Panc1 (cell line): ENCODE data around the gene BRD3. TPM values are rescaled to one million over a fixed set of nuclear protein-coding genes. Genes with fewer than 3 reads are reported as not detected.

Experiments
- ATAC-seq: fragments of 200-7000 bp; cut with Tn5 transposase; 2 replicates; pipeline ENCODE4 v1.9.1; 2020; ENCODE audit warnings: mild to moderate bottlenecking, moderate library complexity
- BruUV-seq: library from RNA; stranded (reverse); fragments of 400-500 nt; replicated peaks from 2 replicates; lab custom pipeline; 2021; lab: Mats Ljungman, UMichigan
- CTCF ChIA-PET: fragments of 300-600 bp; sonication (Branson Sonifier 250); formaldehyde crosslinking; loops from one replicate; lab custom pipeline; 2022; ENCODE audit warnings: antibody characterized with exemption; lab: Charles Lee
- POLR2A ChIA-PET: fragments of 300-600 bp; sonication (Branson Sonifier 250); formaldehyde crosslinking; loops from one replicate; lab custom pipeline; 2022; ENCODE audit warnings: antibody characterized with exemption; lab: Charles Lee
- DNase-seq: peaks from one replicate; pipeline ENCODE4 v3.0.0-alpha.2; 2010; ENCODE audit warnings: low read depth, low spot score
- H3K27ac ChIP-seq: 2 replicates; pipeline ENCODE4 v1.5.1; 2011; ENCODE audit warnings: mild to moderate bottlenecking, low read length, inconsistent platforms
- H3K27me3 ChIP-seq: fragments of 200-500 bp; sonication (Bioruptor generic); 2 replicates; pipeline ENCODE4 v1.6.0; 2014; ENCODE audit warnings: low read length, inconsistent platforms; ENCODE audit not compliant: control insufficient read depth, insufficient read depth
- H3K36me3 ChIP-seq: fragments of 200-500 bp; sonication (Bioruptor generic); 2 replicates; pipeline ENCODE4 v1.5.1; 2014; ENCODE audit warnings: inconsistent platforms, mild to moderate bottlenecking, low read length, moderate library complexity; ENCODE audit not compliant: control insufficient read depth, insufficient read depth
- H3K4me1 ChIP-seq: 2 replicates; pipeline ENCODE4 v1.5.1; 2011; ENCODE audit warnings: inconsistent platforms, mild to moderate bottlenecking, low read length, moderate library complexity; ENCODE audit not compliant: control insufficient read depth, insufficient read depth
- H3K4me3 ChIP-seq, 2 experiments: 2 replicates each; pipeline ENCODE4 v1.5.1; 2011 to 2012; ENCODE audit warnings: low read depth in 2 of 2, low read length in 2 of 2, mild to moderate bottlenecking in 2 of 2, inconsistent platforms in 1 of 2, moderate library complexity in 1 of 2
- H3K9me3 ChIP-seq: fragments of 200-500 bp; sonication (Bioruptor generic); 2 replicates; pipeline ENCODE4 v1.5.1; 2014; ENCODE audit warnings: low read depth, mild to moderate bottlenecking, inconsistent platforms, low read length, moderate library complexity; ENCODE audit not compliant: control insufficient read depth, insufficient read depth
- CTCF ChIP-seq: fragments of 450-650 bp; IDR thresholded peaks from 2 replicates; pipeline ENCODE4 v1.5.1; 2017; ENCODE audit warnings: mild to moderate bottlenecking
- POLR2AphosphoS5 ChIP-seq: IDR thresholded peaks from 2 replicates; pipeline ENCODE4 v1.6.1; 2012; ENCODE audit warnings: mild to moderate bottlenecking, low read depth, low read length, moderate library complexity
- REST ChIP-seq, 2 experiments: IDR thresholded peaks; 2 replicates each; pipeline ENCODE4 v1.6.1; 2011 to 2012; ENCODE audit warnings: low read depth in 2 of 2, control low read depth in 1 of 2, low read length in 1 of 2, mild to moderate bottlenecking in 1 of 2, moderate library complexity in 1 of 2; ENCODE audit not compliant: insufficient read depth in 1 of 2
- SIN3A ChIP-seq: IDR thresholded peaks from 2 replicates; pipeline ENCODE4 v1.6.1; 2012; ENCODE audit warnings: low read depth, mild to moderate bottlenecking, low read length, moderate library complexity, borderline replicate concordance; ENCODE audit not compliant: insufficient read depth
- TCF7L2 ChIP-seq: IDR thresholded peaks from 2 replicates; pipeline ENCODE4 v1.6.1; 2011; ENCODE audit warnings: mild to moderate bottlenecking, low read depth, low read length, inconsistent platforms
- in situ Hi-C: cut with HindIII; loops from 2 replicates; pipeline ENCODE4 v1.10.0; 2016; ENCODE audit warnings: low sequenced_read_pairs, low pct_unique_long_range_greater_than_20kb
- intact Hi-C: fragments of 100-400 bp; cut with micrococcal nuclease; formaldehyde crosslinking; loops from one replicate; pipeline ENCODE4 v1.10.0; 2022; ENCODE audit not compliant: unreplicated experiment
- total RNA-seq: library from RNA; stranded (reverse); gene quantifications from one replicate; pipeline ENCODE4 v1.2.1, GENCODE V29; 2021; ENCODE audit not compliant: unreplicated experiment

BRD3 gene
- total RNA-seq, 1 experiment from 2014 or later, result 27.6 TPM

- Histone ChIP-seq H3K4me1 (no peaks in the 10 kb centered on the region), H3K27ac (no peak overlapping the region), H3K9me3 (no peaks in the 10 kb centered on the region), H3K4me3 (no peak overlapping the region), H3K27me3 (no peaks in the 10 kb centered on the region), H3K36me3 (no peaks in the 10 kb centered on the region)
- no TSS peak for BruUV-seq
- POLR2A ChIA-PET, result interaction anchor here (0.7 kb wide), 1 partner anchor 85 kb away, joined by 4 read pairs; no protein-coding TSS in a partner anchor
- CTCF ChIA-PET, result no interaction called here
- intact Hi-C loops (no loop called here), in situ Hi-C loops (no loop called here)
- no peak for ATAC-seq
- TF ChIP-seq POLR2AphosphoS5, result no peak
- no peak for TF ChIP-seq SIN3A
- no peak for TF ChIP-seq REST (IDR thresholded peaks at IDR 0.05; ENCODE audit: insufficient read depth in 1 of 2, low read depth in 2 of 2, low read length in 1 of 2)
- TF ChIP-seq TCF7L2, result no peak
- TF ChIP-seq CTCF, result no peak
- no peak for DNase-seq
Measured at GRCh38 chr9:134034215-134035040, 33.4 kb downstream of the BRD3 start.

- no peaks in the 10 kb centered on the region for H3K4me1 ChIP-seq
- BruUV-seq, result no TSS peak
- H3K9me3 ChIP-seq, result no peaks in the 10 kb centered on the region
- no peaks in the 10 kb centered on the region for H3K36me3 ChIP-seq
- no peaks in the 10 kb centered on the region for H3K27me3 ChIP-seq
- CTCF ChIA-PET, result no interaction called here
- POLR2A ChIA-PET, result interaction anchor here (0.7 kb wide), 1 partner anchor 86 kb away, joined by 4 read pairs; no protein-coding TSS in a partner anchor
- H3K27ac ChIP-seq, result no peak overlapping the region
- no peak overlapping the region for H3K4me3 ChIP-seq
- intact Hi-C loops (no loop called here), in situ Hi-C loops (no loop called here)
- ATAC-seq, result no peak
- DNase-seq, result no peak
- TF ChIP-seq TCF7L2, result no peak
- TF ChIP-seq POLR2AphosphoS5, result no peak
- no peak for TF ChIP-seq CTCF
- no peak for TF ChIP-seq REST (IDR thresholded peaks at IDR 0.05; ENCODE audit: insufficient read depth in 1 of 2, low read depth in 2 of 2, low read length in 1 of 2)
- TF ChIP-seq SIN3A, result no peak
Measured at GRCh38 chr9:134033516-134034214, 34.2 kb downstream of the BRD3 start.
